ENCODE measurements around the gene SCARF1.

SCARF1 gene

GRCh38 chr17:1627982-1628855 lies 17.3 kb downstream of the SCARF1 start, which contains the start of gene SLC43A2:
SLC43A2 (minus strand) TSS chr17:1628834; CDS start chr17:1627874, 960 bp downstream.
- peak in 2 of 3 experiments; percentile 60 to 73 for DNase-seq (ENCODE audit: low read depth in 3 of 3)

DNA sequence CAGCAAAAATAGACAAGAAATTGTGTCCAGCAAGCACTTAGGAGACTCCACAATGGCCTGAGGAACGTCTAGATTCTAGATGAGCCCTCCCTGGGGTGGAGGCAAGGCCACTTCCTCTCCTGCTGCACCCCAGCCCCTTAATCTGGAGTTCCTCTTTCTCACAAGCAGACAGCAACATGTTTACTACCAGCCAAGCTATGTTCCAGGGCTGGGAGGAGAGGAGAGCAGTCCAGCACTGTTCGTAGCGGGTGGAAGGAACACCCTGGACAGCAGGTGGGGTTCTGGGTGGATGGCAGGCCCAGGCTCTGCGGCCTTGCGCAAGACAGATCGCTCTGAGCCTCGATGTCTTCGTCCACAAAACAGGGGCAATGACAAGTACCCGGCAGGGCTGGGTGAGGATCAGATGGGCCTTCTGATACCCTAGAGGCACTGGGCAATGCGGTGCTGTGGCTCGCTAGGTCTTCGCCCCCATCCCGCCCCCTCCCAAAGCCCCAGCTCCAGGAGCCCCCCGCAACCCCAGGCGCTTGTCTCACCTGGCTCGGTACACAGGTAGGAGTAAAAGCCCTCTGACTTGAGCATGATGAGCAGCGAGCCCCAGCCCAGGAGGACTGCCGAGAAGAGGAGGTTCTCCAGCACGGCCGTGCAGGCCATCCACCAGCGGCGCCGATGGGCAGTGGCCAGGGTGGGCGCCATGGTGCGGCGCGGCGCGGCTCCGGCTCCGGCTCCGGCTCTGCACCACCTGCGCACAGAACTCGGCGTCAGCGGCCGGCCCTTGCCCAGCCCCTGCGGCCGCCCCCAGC lies 18.1 kb downstream of the SCARF1 start:
- no peak for DNase-seq (ENCODE audit: low read depth in 3 of 3)

DNA sequence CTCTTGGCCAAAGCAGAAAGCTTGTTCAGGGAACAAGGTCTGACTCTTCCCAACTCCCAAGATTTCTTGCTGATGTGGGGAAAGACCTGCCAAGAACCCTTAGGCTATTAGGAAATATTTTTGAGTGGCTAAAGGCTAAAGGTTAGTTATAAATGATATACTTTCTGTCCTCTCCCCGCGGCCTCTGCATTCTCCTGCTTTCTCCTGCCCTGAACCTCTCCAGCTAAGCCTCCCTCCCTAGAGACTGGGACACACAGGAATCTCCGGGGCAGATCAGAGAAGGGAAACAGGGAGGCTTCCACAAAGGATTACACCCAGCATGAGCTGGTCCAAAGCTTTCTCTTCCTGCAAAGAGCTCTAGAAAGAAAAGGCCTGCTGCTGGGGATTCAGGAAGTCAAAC lies 19.2 kb downstream of the SCARF1 start:
- DNase-seq (ENCODE audit: low read depth in 3 of 3), result no peak

DNA sequence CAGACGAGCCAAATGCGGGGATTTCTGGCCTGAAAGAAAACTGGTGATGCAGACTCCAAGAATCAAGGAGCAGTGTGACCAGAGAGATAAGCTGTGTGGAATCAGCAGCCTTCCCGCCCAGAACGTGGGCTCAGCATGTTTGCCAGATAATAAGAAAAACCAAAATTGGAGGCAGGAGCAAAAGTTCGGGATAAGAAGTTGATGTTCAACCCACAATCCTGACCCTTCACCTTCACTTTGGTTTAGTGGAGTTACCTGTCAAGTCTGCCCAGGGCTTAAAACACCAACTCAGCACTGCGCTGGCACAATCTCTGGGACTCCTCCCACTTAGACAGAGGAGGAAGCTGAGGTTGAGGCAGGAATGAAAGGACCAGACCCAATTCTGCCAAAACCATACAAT lies 20.0 kb downstream of the SCARF1 start:
- DNase-seq (ENCODE audit: low read depth in 3 of 3), result no peak

DNA sequence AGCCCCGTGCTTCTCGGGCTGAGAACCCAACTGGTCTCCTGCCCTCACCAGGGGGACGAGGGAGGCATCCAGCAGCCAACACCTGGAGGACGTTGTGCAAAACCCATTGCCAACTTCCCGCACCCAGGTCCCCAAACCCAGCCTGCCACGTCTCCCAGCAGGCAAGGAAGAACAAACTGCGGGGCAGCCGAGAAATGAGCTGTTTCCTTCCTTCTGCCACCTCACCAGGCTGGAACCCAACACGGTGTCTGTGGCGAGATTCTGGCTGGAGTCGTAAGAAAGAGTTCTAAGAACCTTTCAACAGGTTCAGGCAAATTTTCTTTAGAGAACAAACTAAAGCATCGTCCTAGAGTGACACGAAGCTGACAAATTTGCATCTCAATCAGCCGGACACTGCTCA lies 20.5 kb downstream of the SCARF1 start:
- DNase-seq (ENCODE audit: low read depth in 3 of 3), result no peak

DNA sequence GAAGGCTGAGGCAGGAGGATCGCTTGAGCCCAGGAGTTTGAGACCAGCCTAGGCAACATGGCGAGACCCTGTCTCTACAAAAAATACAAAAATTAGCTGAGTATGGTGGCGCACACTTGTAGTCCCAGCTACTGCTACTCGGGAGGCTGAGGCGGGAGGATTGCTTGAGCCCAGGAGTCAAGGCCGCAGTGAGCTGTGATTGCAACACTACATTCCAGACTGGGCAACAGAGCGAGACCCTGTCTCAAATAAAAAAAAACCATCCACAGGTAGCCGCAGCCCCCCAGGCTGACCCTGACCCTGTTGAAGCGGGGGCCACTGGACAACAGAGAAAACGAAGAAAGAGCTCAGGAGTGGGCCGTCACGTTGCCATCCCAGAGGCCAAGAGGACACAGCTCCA lies 20.9 kb downstream of the SCARF1 start:
- DNase-seq (ENCODE audit: low read depth in 3 of 3), result no peak

DNA sequence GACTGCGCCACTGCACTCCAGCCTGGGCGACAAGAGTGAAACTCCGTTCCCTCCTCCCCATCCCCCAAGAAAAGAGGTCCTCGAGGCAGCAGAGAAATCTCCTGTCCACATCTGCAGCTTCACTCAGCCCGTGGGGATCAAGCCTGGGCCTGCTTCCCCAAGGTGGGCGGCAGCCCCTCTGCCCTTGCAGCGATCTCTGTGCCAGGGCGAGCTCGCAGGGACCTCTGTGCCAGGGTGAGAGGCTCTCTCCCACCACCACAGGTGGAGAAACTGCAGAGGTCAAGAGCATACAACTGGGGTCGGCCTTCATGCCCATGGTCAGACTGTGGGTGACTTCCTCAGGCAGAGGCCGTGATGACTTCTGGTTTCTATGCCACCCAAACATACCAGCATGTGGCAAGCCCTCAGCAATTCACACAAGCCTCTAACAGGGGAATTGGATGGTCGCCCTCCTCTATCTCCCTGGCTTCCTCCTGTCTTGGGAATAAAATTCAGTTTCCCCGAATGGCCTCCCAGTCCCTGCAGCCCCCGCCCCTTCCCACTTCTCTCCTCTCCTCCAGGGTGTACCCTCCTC lies 22.4 kb downstream of the SCARF1 start:
- DNase-seq (ENCODE audit: low read depth in 3 of 3), result no peak

DNA sequence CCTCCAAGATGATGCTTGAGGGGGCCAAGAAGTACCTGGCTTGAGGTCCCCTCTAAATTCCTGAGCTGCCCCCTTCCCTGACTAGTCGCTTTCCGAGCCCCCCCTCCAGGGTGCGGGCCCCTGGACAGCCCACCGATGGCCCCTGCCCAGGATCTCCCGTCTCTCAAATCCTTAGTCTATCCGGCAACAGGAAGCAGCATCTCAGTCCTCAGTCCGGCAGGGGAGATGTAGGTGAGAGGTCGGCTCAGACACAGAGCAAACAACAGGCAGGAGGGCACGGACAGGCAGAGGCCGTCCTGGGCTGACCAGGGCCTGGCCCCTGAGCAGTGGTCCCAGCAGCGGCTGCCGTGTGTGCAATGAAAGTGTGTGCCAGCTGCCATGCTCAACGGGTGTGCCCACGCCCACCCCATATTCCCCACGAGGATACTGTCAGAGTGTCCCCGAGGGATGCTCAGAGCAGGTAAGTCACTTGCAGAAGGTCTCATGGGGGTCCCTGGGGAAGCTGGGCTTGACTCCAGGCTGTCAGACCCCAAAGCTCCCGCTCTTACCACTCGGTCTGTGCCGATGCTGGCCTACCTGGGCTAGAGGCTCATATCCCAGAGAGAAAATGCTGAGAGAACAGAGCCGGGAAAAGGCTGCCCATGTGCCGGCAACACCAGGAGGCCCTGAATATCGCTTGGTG lies 24.1 kb downstream of the SCARF1 start:
- DNase-seq (ENCODE audit: low read depth in 3 of 3), result no peak

- DNase-seq (ENCODE audit: low read depth in 3 of 3), result no peak
Observed at GRCh38 chr17:1620486-1620885, 25.0 kb downstream of the SCARF1 start.

GRCh38 chr17:1617620-1618174 lies 27.8 kb downstream of the SCARF1 start:
- DNase-seq (ENCODE audit: low read depth in 3 of 3), result no peak

DNA sequence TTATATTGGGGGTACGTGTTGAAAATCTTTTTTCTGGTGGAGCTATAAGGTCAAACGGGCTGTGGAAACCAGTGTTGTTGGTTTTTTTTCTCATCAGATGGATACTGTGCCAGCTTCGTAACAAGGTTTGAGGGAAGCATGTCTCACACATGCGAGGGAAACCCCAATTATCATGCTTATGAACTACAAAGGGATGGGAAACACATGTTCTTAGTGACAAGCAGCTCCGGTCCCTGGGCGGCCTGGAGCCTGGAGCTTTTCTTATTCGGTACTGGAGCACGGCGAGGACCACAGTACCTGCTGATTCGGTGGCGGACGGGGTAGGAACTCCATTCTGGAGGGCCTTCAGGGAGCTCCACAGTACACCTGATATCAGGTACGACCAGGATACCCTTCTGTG lies 29.4 kb downstream of the SCARF1 start:
- no peak for DNase-seq (ENCODE audit: low read depth in 3 of 3)

GRCh38 chr17:1612400-1612799 lies 33.1 kb downstream of the SCARF1 start:
- no peak for DNase-seq (ENCODE audit: low read depth in 3 of 3)

- DNase-seq (ENCODE audit: low read depth in 3 of 3), result no peak
Observed at GRCh38 chr17:1611715-1612114, 33.8 kb downstream of the SCARF1 start.

GRCh38 chr17:1608676-1609075 lies 36.9 kb downstream of the SCARF1 start:
- DNase-seq (ENCODE audit: low read depth in 3 of 3), result no peak

GRCh38 chr17:1607971-1608320 lies 37.6 kb downstream of the SCARF1 start:
- DNase-seq (ENCODE audit: low read depth in 3 of 3), result no peak

- no peak for DNase-seq (ENCODE audit: low read depth in 3 of 3)
Observed at GRCh38 chr17:1606352-1606985, 39.1 kb downstream of the SCARF1 start.

DNA sequence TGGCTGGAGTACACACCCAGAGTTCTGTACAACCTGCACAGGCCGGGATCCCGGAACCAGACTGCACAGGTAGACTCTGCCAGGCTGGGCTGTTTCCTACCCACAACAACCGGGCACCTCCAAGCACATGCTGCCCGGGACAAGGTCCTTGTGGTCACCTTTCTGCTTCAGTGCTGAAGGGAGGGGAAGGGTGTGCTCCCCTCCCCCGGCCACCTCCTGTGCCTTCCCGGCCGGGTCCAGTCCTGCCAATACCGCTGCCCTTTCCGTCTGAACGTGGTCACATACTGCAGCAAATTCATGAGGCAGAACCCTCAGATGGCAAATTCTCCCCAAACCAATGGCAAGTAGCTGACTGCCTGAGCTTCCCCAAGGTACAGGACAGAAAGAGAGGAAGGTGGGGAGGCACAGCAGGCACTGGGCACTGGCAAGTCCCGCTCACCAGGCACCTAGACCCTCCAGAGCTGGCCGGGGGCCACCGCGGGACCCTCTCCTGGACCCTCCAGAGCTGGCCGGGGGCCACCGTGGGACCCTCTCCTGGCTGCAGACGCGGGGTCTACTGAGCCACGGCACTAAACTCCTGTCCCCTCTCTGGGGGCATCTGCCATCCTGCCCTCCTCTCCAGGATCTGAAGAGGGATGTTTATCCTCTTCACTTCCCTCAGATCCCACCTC lies 39.7 kb downstream of the SCARF1 start:
- no peak for DNase-seq (ENCODE audit: low read depth in 3 of 3)

DNA sequence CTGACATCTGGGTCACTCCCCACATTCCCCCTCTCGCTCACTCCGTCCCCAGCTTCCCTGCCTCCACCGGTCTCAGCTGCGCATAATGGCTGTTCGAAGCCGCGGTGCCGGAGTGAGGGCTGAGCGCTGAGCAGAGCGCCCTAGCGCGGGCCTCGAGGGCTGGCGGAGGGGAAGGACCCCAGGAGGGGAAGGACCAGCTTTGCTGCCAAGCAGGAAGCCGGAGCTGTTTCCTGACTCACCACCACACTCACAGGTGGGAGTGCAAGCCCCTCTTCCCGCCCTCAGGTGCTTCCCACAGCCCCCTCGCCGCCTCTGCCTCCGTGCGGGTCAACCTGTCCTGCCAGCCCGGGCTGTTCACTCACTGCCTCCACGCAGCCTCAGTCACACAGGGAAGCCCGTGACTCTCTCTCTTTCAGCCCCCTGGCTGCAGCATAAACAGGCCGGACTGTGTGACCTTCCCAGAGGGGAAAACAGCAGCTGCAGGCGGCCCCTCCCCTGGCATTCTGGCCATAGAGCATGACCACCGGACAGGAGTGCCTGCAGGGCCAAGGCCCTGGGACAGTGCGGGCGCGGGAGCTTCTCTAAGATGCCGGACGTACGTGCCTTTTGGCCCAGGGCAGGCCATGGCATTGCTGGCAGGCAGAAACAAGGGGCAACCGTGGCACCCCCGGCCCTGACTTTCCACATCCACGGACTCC lies 40.6 kb downstream of the SCARF1 start:
- no peak for DNase-seq (ENCODE audit: low read depth in 3 of 3)

- no peak for DNase-seq (ENCODE audit: low read depth in 3 of 3)
Observed at GRCh38 chr17:1601571-1601970, 44.0 kb downstream of the SCARF1 start.
